DND-41 (cell line): Measurements from ENCODE around the gene OR8G5.

Source experiments
- CTCF ChIP-seq: IDR thresholded peaks from 2 replicates; pipeline ENCODE4 v1.5.1; 2012; ENCODE audit warnings: borderline replicate concordance, low read length, moderate library complexity, mild to moderate bottlenecking; ENCODE audit not compliant: poor library complexity, severe bottlenecking; ENCODE audit errors: extremely low read depth
- EZH2 ChIP-seq: IDR thresholded peaks from 3 replicates; pipeline ENCODE4 v1.6.1; 2012; ENCODE audit warnings: borderline replicate concordance, low read depth, mild to moderate bottlenecking, moderate library complexity, low read length, inconsistent platforms; ENCODE audit not compliant: severe bottlenecking

DNA sequence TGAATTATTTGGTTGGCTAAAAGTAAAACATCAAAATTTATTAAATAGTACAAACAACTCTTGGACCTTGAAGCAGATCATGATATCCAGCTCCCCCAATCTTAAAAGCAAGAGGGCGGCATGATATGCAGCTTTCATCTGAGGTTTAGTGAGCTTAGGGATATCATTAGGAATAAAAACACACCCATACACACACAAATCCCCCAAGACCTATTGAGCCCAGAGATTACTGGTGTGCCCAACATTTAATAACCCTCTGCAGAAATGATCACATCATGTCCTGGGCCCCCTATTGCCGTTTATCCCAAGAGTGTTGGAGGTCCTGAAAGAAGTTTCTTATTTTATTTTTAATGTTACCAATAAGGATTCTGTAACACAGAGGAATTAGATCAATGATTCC is 57.7 kb downstream of the OR8G5 start, which contains the start of gene OR8D1:
- no peak for TF ChIP-seq CTCF
- TF ChIP-seq EZH2: no peak
